ENCODE results near the gene CLDN22.

Gene CLDN22

GRCh38 chr4:183320211-183321059, at the start of gene CLDN22:
Gene CLDN22 (minus strand): TSS chr4:183320276. CDS start chr4:183320218, 58 bp downstream.
- no peaks in the 10 kb centered on the region for H3K4me1 ChIP-seq (ENCODE audit: insufficient read depth, low read length)
- no peak within 1 kb of the TSS for H3K9ac ChIP-seq (ENCODE audit: low read depth, low read length)
- H3K36me3 ChIP-seq (ENCODE audit: insufficient read depth, low read length), result no peaks in the 10 kb centered on the region
- no peaks in the 10 kb centered on the region for H3K9me3 ChIP-seq (ENCODE audit: control insufficient read depth, insufficient read depth, low read length)

GRCh38 chr4:183369073-183369472, 49.0 kb upstream of the CLDN22 start:
- Histone ChIP-seq H3K36me3 (ENCODE audit: insufficient read depth, low read length) (no peaks in the 10 kb centered on the region), H3K9ac (ENCODE audit: low read depth, low read length) (no peak overlapping the region), H3K9me3 (ENCODE audit: control insufficient read depth, insufficient read depth, low read length) (peaks cover 4% of the 10 kb centered on the region), H3K4me1 (ENCODE audit: insufficient read depth, low read length) (no peaks in the 10 kb centered on the region; the same call in 1 of the 2 replicates)

- Histone ChIP-seq H3K4me1 (ENCODE audit: insufficient read depth, low read length) (no peaks in the 10 kb centered on the region; the same call in 1 of the 2 replicates), H3K36me3 (ENCODE audit: insufficient read depth, low read length) (no peaks in the 10 kb centered on the region), H3K9me3 (ENCODE audit: control insufficient read depth, insufficient read depth, low read length) (no peaks in the 10 kb centered on the region), H3K9ac (ENCODE audit: low read depth, low read length) (no peak overlapping the region)
Measured at GRCh38 chr4:183366206-183366835, 46.2 kb upstream of the CLDN22 start.

GRCh38 chr4:183364025-183364424, 43.9 kb upstream of the CLDN22 start:
- Histone ChIP-seq H3K9ac (ENCODE audit: low read depth, low read length) (no peak overlapping the region), H3K36me3 (ENCODE audit: insufficient read depth, low read length) (no peaks in the 10 kb centered on the region), H3K4me1 (ENCODE audit: insufficient read depth, low read length) (no peaks in the 10 kb centered on the region; the same call in 1 of the 2 replicates), H3K9me3 (ENCODE audit: control insufficient read depth, insufficient read depth, low read length) (no peaks in the 10 kb centered on the region)

GRCh38 chr4:183362916-183363542, 43.0 kb upstream of the CLDN22 start:
- no peaks in the 10 kb centered on the region; the same call in 1 of the 2 replicates for H3K4me1 ChIP-seq (ENCODE audit: insufficient read depth, low read length)
- H3K36me3 ChIP-seq (ENCODE audit: insufficient read depth, low read length), result no peaks in the 10 kb centered on the region
- no peak overlapping the region for H3K9ac ChIP-seq (ENCODE audit: low read depth, low read length)
- H3K9me3 ChIP-seq (ENCODE audit: control insufficient read depth, insufficient read depth, low read length), result no peaks in the 10 kb centered on the region

GRCh38 chr4:183362036-183362435, 42.0 kb upstream of the CLDN22 start:
- Histone ChIP-seq H3K4me1 (ENCODE audit: insufficient read depth, low read length) (no peaks in the 10 kb centered on the region; the same call in 1 of the 2 replicates), H3K9me3 (ENCODE audit: control insufficient read depth, insufficient read depth, low read length) (no peaks in the 10 kb centered on the region), H3K9ac (ENCODE audit: low read depth, low read length) (no peak overlapping the region), H3K36me3 (ENCODE audit: insufficient read depth, low read length) (no peaks in the 10 kb centered on the region)

- no peak overlapping the region for H3K9ac ChIP-seq (ENCODE audit: low read depth, low read length)
- no peaks in the 10 kb centered on the region for H3K36me3 ChIP-seq (ENCODE audit: insufficient read depth, low read length)
- no peaks in the 10 kb centered on the region for H3K9me3 ChIP-seq (ENCODE audit: control insufficient read depth, insufficient read depth, low read length)
- no peaks in the 10 kb centered on the region; the same call in 1 of the 2 replicates for H3K4me1 ChIP-seq (ENCODE audit: insufficient read depth, low read length)
Measured at GRCh38 chr4:183360161-183360919, 40.3 kb upstream of the CLDN22 start.

GRCh38 chr4:183358215-183358755, 38.2 kb upstream of the CLDN22 start:
- Histone ChIP-seq H3K36me3 (ENCODE audit: insufficient read depth, low read length) (no peaks in the 10 kb centered on the region), H3K4me1 (ENCODE audit: insufficient read depth, low read length) (no peaks in the 10 kb centered on the region), H3K9ac (ENCODE audit: low read depth, low read length) (no peak overlapping the region), H3K9me3 (ENCODE audit: control insufficient read depth, insufficient read depth, low read length) (no peaks in the 10 kb centered on the region)

- no peaks in the 10 kb centered on the region for H3K4me1 ChIP-seq (ENCODE audit: insufficient read depth, low read length)
- no peak overlapping the region for H3K9ac ChIP-seq (ENCODE audit: low read depth, low read length)
- H3K9me3 ChIP-seq (ENCODE audit: control insufficient read depth, insufficient read depth, low read length), result no peaks in the 10 kb centered on the region
- H3K36me3 ChIP-seq (ENCODE audit: insufficient read depth, low read length), result no peaks in the 10 kb centered on the region
Measured at GRCh38 chr4:183356931-183357675, 37.0 kb upstream of the CLDN22 start.

- Histone ChIP-seq H3K4me1 (ENCODE audit: insufficient read depth, low read length) (no peaks in the 10 kb centered on the region), H3K36me3 (ENCODE audit: insufficient read depth, low read length) (no peaks in the 10 kb centered on the region), H3K9ac (ENCODE audit: low read depth, low read length) (no peak overlapping the region), H3K9me3 (ENCODE audit: control insufficient read depth, insufficient read depth, low read length) (no peaks in the 10 kb centered on the region)
Measured at GRCh38 chr4:183356173-183356830, 36.2 kb upstream of the CLDN22 start.

GRCh38 chr4:183355405-183355804, 35.3 kb upstream of the CLDN22 start:
- Histone ChIP-seq H3K4me1 (ENCODE audit: insufficient read depth, low read length) (no peaks in the 10 kb centered on the region), H3K9me3 (ENCODE audit: control insufficient read depth, insufficient read depth, low read length) (no peaks in the 10 kb centered on the region)

GRCh38 chr4:183354219-183354618, 34.1 kb upstream of the CLDN22 start:
- Histone ChIP-seq H3K9me3 (ENCODE audit: control insufficient read depth, insufficient read depth, low read length) (no peaks in the 10 kb centered on the region), H3K9ac (ENCODE audit: low read depth, low read length) (no peak overlapping the region), H3K36me3 (ENCODE audit: insufficient read depth, low read length) (no peaks in the 10 kb centered on the region), H3K4me1 (ENCODE audit: insufficient read depth, low read length) (no peaks in the 10 kb centered on the region)

More at GRCh38 chr4:183355405-183355804, 35.3 kb upstream of the CLDN22 start:
- Histone ChIP-seq H3K9ac (ENCODE audit: low read depth, low read length) (no peak overlapping the region), H3K36me3 (ENCODE audit: insufficient read depth, low read length) (no peaks in the 10 kb centered on the region)

GRCh38 chr4:183353557-183353956, 33.5 kb upstream of the CLDN22 start:
- Histone ChIP-seq H3K36me3 (ENCODE audit: insufficient read depth, low read length) (no peaks in the 10 kb centered on the region), H3K9me3 (ENCODE audit: control insufficient read depth, insufficient read depth, low read length) (no peaks in the 10 kb centered on the region), H3K9ac (ENCODE audit: low read depth, low read length) (no peak overlapping the region), H3K4me1 (ENCODE audit: insufficient read depth, low read length) (no peaks in the 10 kb centered on the region)

Measured in ES-I3 (cell line).